ENCODE data around the gene RNF20.

GRCh38 chr9:101543098-101543735 is 9.6 kb downstream of the RNF20 start:
- TF ChIP-seq CTCF (IDR thresholded peaks at IDR 0.05) (no peak), EZH2phosphoT487 (IDR thresholded peaks at IDR 0.05) (no peak), EZH2 (IDR thresholded peaks at IDR 0.05) (no peak)

All from neural progenitor cell (in vitro differentiated cells).